HCT116 (cell line): ENCODE measurements around the gene AMMECR1. TPM values are rescaled to one million over a fixed set of nuclear protein-coding genes. Genes with fewer than 3 reads are reported as not detected.

ENCODE experiments used
- ATAC-seq: fragments of 200-7000 bp; cut with Tn5 transposase; 2 replicates; pipeline ENCODE4 v1.9.1; 2020; ENCODE audit warnings: mild to moderate bottlenecking, moderate library complexity
- BruUV-seq: library from RNA; stranded (reverse); fragments of 400-500 nt; replicated peaks from 2 replicates; lab custom pipeline; 2021; lab: Mats Ljungman, UMichigan
- CTCF ChIA-PET: fragments of 300-600 bp; sonication (Branson Sonifier 250); formaldehyde crosslinking; loops from one replicate; lab custom pipeline; 2021; ENCODE audit warnings: antibody characterized with exemption; lab: Charles Lee
- POLR2A ChIA-PET: fragments of 300-600, 350-600 bp; sonication (Branson Sonifier 250); formaldehyde crosslinking; loops from one replicate; lab custom pipeline; 2021; ENCODE audit warnings: antibody characterized with exemption; lab: Charles Lee
- RAD21 ChIA-PET, 2 experiments: fragments of 300-600 bp; sonication (Branson Sonifier 250); formaldehyde crosslinking; loops; one replicate each; lab custom pipeline; 2023; ENCODE audit warnings: low total read pairs in 2 of 2; ENCODE audit not compliant: uncharacterized antibody in 2 of 2, unreplicated experiment in 2 of 2, low non-redundant PET in 1 of 2; lab: Charles Lee
- DNase-seq: peaks from one replicate; pipeline ENCODE4 v3.0.0-alpha.2; 2010; ENCODE audit warnings: low read depth, low spot score
- H2AFZ ChIP-seq: fragments of 200-600 bp; shearing (Covaris generic), sonication (generic); 2 replicates; pipeline ENCODE4 v1.6.1; 2017; ENCODE audit warnings: low read depth, mixed run types, mixed read lengths, antibody characterized with exemption, low read length; ENCODE audit not compliant: poor library complexity, severe bottlenecking
- H3K27ac ChIP-seq: 2 replicates; pipeline ENCODE4 v1.5.1; 2012; ENCODE audit warnings: low read depth, low read length
- H3K27me3 ChIP-seq: fragments of 200-600 bp; sonication (generic); 2 replicates; pipeline ENCODE4 v1.6.1; 2016; ENCODE audit warnings: mixed run types, low read length, mixed read lengths; ENCODE audit not compliant: insufficient read depth
- H3K36me3 ChIP-seq, 2 experiments: fragments of 200-500 bp in 1 of 2; fragments of 200-600 bp in 1 of 2; sonication (Bioruptor generic) in 1 of 2; sonication (generic) in 1 of 2; 2 replicates each; pipeline versions ENCODE4 v1.5.1 to v1.6.1; 2014 to 2016; ENCODE audit warnings: low read length in 2 of 2, inconsistent platforms in 1 of 2, mixed read lengths in 1 of 2, mixed run types in 1 of 2; ENCODE audit not compliant: insufficient read depth in 2 of 2, control insufficient read depth in 1 of 2
- H3K4me1 ChIP-seq, 2 experiments: fragments of 200-600 bp in 1 of 2; sonication (generic) in 1 of 2; 2 replicates each; pipeline versions ENCODE4 v1.5.1 to v1.6.1; 2012 to 2017; ENCODE audit warnings: low read length in 2 of 2, inconsistent platforms in 1 of 2, mild to moderate bottlenecking in 1 of 2, mixed read lengths in 1 of 2, mixed run types in 1 of 2, moderate library complexity in 1 of 2; ENCODE audit not compliant: insufficient read depth in 2 of 2, control insufficient read depth in 1 of 2
- H3K4me2 ChIP-seq: fragments of 200-600 bp; sonication (generic); 2 replicates; pipeline ENCODE4 v1.6.1; 2017; ENCODE audit warnings: mixed run types, low read length, mixed read lengths
- H3K4me3 ChIP-seq, 2 experiments: fragments of 200-600 bp in 1 of 2; sonication (generic) in 1 of 2; replicated peaks in 1 of 2; 2 replicates each; pipeline ENCODE4 v1.5.1; 2011 to 2016; ENCODE audit warnings: low read length in 2 of 2, control low read depth in 1 of 2, low read depth in 1 of 2, mild to moderate bottlenecking in 1 of 2, mixed read lengths in 1 of 2, mixed run types in 1 of 2
- H3K79me2 ChIP-seq: fragments of 200-600 bp; sonication (generic); 2 replicates; pipeline ENCODE4 v1.6.1; 2017; ENCODE audit warnings: mild to moderate bottlenecking, mixed run types, low read length, moderate library complexity, mixed read lengths; ENCODE audit not compliant: insufficient read depth
- H3K9ac ChIP-seq: fragments of 200-600 bp; sonication (generic); 2 replicates; pipeline ENCODE4 v1.6.1; 2016; ENCODE audit warnings: low read length, mixed read lengths
- H3K9me2 ChIP-seq: fragments of 200-600 bp; sonication (generic), shearing (Covaris generic); 2 replicates; pipeline ENCODE4 v1.6.1; 2017; ENCODE audit warnings: mixed run types, mild to moderate bottlenecking, moderate library complexity; ENCODE audit not compliant: insufficient read depth
- H3K9me3 ChIP-seq, 2 experiments: fragments of 200-500 bp in 1 of 2; fragments of 200-600 bp in 1 of 2; sonication (Bioruptor generic) in 1 of 2; sonication (generic) in 1 of 2; 2 replicates each; pipeline ENCODE4 v1.6.1; 2014 to 2017; ENCODE audit warnings: low read length in 2 of 2, mixed read lengths in 2 of 2, inconsistent platforms in 1 of 2, low read depth in 1 of 2, mild to moderate bottlenecking in 1 of 2, mixed run types in 1 of 2, moderate library complexity in 1 of 2; ENCODE audit not compliant: control insufficient read depth in 1 of 2, insufficient read depth in 1 of 2
- H4K20me1 ChIP-seq: fragments of 200-600 bp; sonication (generic), shearing (Covaris generic); 2 replicates; pipeline ENCODE4 v1.6.1; 2017; ENCODE audit warnings: mixed run types, mild to moderate bottlenecking, moderate library complexity; ENCODE audit not compliant: insufficient read depth
- CEBPB ChIP-seq: IDR thresholded peaks from 2 replicates; pipeline ENCODE4 v1.6.1; 2012; ENCODE audit warnings: low read depth
- EGR1 ChIP-seq: IDR thresholded peaks from 2 replicates; pipeline ENCODE4 v1.6.1; 2012; ENCODE audit warnings: low read depth
- FOSL1 ChIP-seq: IDR thresholded peaks from 2 replicates; pipeline ENCODE4 v1.6.1; 2012; ENCODE audit warnings: low read depth
- JUND ChIP-seq: IDR thresholded peaks from 2 replicates; pipeline ENCODE4 v1.6.1; 2012
- SIN3A ChIP-seq: IDR thresholded peaks from 2 replicates; pipeline ENCODE4 v1.6.1; 2012; ENCODE audit warnings: low read depth
- SRF ChIP-seq: IDR thresholded peaks from 2 replicates; pipeline ENCODE4 v1.6.1; 2012; ENCODE audit warnings: low read depth
- TCF7L2 ChIP-seq: IDR thresholded peaks from 2 replicates; pipeline ENCODE4 v1.7.0; 2011; ENCODE audit warnings: borderline replicate concordance, inconsistent platforms; ENCODE audit not compliant: insufficient read depth, insufficient read length; ENCODE audit errors: extremely low read depth
- intact Hi-C: fragments of 100-400 bp; cut with micrococcal nuclease; formaldehyde crosslinking; loops from 2 replicates; pipeline ENCODE4 v1.10.0; 2022
- total RNA-seq: library from RNA; stranded (reverse); gene quantifications from one replicate; pipeline ENCODE4 v1.2.1, GENCODE V29; 2021; ENCODE audit not compliant: unreplicated experiment
- TF ChIP-seq, protein P1 (sequence below): IDR thresholded peaks from 2 replicates; pipeline ENCODE4 v1.6.1; 2012

The AMMECR1 gene
- total RNA-seq, 1 experiment from 2014 or later, result 9.2 TPM

DNA sequence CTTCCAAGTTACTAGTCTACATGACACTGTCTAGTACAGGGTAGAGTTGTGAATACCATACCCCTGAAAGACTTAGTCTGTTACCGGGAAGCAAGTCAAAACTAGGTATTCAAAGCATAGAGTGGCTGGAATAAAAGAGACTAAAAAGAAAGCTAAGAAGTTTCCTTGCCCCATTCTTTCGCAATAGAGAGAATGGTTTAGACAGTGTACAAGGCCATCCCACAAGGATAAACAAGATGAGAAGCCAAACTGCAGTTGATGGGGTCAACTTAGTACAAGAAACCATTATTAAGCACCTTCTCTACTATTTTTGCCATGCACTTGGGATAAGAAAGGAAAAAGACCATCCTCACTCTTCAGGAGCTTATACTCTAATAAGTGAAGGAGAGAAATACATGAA lies 30.3 kb downstream of the AMMECR1 start:
- no TSS peak for BruUV-seq

DNA sequence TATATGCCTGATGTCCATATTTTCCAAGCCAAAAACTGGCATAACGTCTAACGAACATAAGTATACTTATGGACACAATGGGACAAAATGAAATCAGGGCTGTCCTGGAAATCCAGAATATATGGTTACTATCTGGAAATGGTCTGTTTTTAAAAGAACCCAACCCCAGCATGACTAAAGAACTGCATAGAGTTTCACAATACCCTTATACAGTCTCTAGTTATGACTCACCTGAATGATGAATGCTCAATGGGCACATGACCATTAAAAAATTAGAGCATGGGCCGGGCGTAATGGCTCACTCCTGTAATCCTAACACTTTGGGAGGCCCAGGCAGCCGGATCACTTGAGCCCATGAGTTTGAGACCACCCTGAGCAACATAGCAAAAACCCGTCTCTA lies 31.8 kb downstream of the AMMECR1 start:
- Histone ChIP-seq H3K4me2 (peak overlapping the region; percentile 33), H3K27ac (no peak overlapping the region), H4K20me1 (no peaks in the 10 kb centered on the region), H3K4me3 (no peak overlapping the region), H3K79me2 (no peaks in the 10 kb centered on the region), H3K4me1 (peaks cover 0 to 18% of the 10 kb centered on the region in 2 experiments; a peak in 2 of 4 replicates), H3K36me3 (no peaks in the 10 kb centered on the region), H3K9me3 (no peaks in the 10 kb centered on the region), H3K9me2 (peaks cover 2% of the 10 kb centered on the region; the same call in 1 of the 2 replicates), H3K27me3 (no peaks in the 10 kb centered on the region), H2AFZ (no peak overlapping the region), H3K9ac (no peak overlapping the region)
- ChIA-PET CTCF (no interaction called here), RAD21 (no interaction called here), POLR2A (no interaction called here)
- TF ChIP-seq CEBPB (peak; percentile 89), JUND (peak; percentile 28; the same call in 1 of the 2 replicates), SIN3A (no peak), FOSL1 (peak; percentile 49; the same call in 1 of the 2 replicates), EGR1 (no peak)
- intact Hi-C loops, result no loop called here
- ATAC-seq, result no peak
- no TSS peak for BruUV-seq
- peak; percentile 12 for DNase-seq

More for the DNA sequence above, 30.3 kb downstream of the AMMECR1 start:
- Histone ChIP-seq H3K79me2 (no peaks in the 10 kb centered on the region), H3K27me3 (no peaks in the 10 kb centered on the region), H3K4me3 (no peak overlapping the region), H3K9ac (no peak overlapping the region), H3K27ac (no peak overlapping the region), H3K9me3 (no peaks in the 10 kb centered on the region), H3K4me1 (peaks cover 0 to 18% of the 10 kb centered on the region in 2 experiments; a peak in 2 of 4 replicates), H2AFZ (no peak overlapping the region), H3K4me2 (no peak overlapping the region), H3K9me2 (peaks cover 2% of the 10 kb centered on the region; the same call in 1 of the 2 replicates), H4K20me1 (no peaks in the 10 kb centered on the region)
- CTCF ChIA-PET, result no interaction called here
- POLR2A ChIA-PET, result no interaction called here
- RAD21 ChIA-PET, result no interaction called here
- DNase-seq (no peak), ATAC-seq (no peak)
- intact Hi-C loops, result no loop called here
- no peak for TF ChIP-seq TCF7L2
- TF ChIP-seq SRF, result no peak
- TF ChIP-seq, protein P1, sequence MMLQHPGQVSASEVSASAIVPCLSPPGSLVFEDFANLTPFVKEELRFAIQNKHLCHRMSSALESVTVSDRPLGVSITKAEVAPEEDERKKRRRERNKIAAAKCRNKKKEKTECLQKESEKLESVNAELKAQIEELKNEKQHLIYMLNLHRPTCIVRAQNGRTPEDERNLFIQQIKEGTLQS, result no peak
- TF ChIP-seq, all 23 proteins: peak for 0
- H3K36me3 ChIP-seq, result no peaks in the 10 kb centered on the region
